Peyer's patch (tissue), 4 donors: ENCODE results near the gene ARL17B. TPM values are rescaled to one million over a fixed set of nuclear protein-coding genes. Genes with fewer than 3 reads are reported as not detected.
"Not testable (repeated sequence)": the region's sequence is repeated elsewhere in the genome, so short reads cannot be mapped to it uniquely, and the experiment has no call there.

Experiments
- DNase-seq, 3 donors: peaks; one replicate each; pipeline ENCODE4 v3.0.0-alpha.2; 2017 to 2019
- H3K27ac ChIP-seq, 4 donors: fragments of 200-600 bp; sonication (generic); one replicate each; pipeline ENCODE4 v1.5.1; 2016 to 2019
- H3K27me3 ChIP-seq, 2 donors: fragments of 200-600 bp; sonication (generic); one replicate each; pipeline ENCODE4 v1.5.1; 2019
- H3K36me3 ChIP-seq, 3 donors: fragments of 200-600 bp; sonication (generic); one replicate each; pipeline ENCODE4 v1.5.1; 2016 to 2019
- H3K4me1 ChIP-seq, 4 donors: fragments of 200-600 bp; sonication (generic); one replicate each; pipeline ENCODE4 v1.5.1; 2016 to 2019
- H3K4me3 ChIP-seq, 4 donors: fragments of 200-600 bp; sonication (generic); 1 replicate in 3 of 4; 2 replicates in 1 of 4; pipeline ENCODE4 v1.5.1; 2016 to 2019; ENCODE audit warnings: mild to moderate bottlenecking in 1 of 4
- H3K9me3 ChIP-seq, 4 donors: fragments of 200-600 bp; sonication (generic); one replicate each; pipeline ENCODE4 v1.5.1; 2016 to 2019; ENCODE audit warnings: mild to moderate bottlenecking in 1 of 4
- CTCF ChIP-seq, 6 experiments: fragments of 450-650 bp in 4 of 6; fragments of 200-600 bp in 2 of 6; sonication (generic) in 1 of 6; IDR thresholded peaks; one replicate each; pipeline ENCODE4 v1.5.1; 2017 to 2019; ENCODE audit warnings: antibody characterized with exemption in 6 of 6, mild to moderate bottlenecking in 3 of 6, moderate library complexity in 1 of 6
- POLR2A ChIP-seq, 2 donors: fragments of 450-650 bp; IDR thresholded peaks; one replicate each; pipeline ENCODE4 v1.5.1; 2017; ENCODE audit warnings: antibody characterized with exemption in 2 of 2, mild to moderate bottlenecking in 2 of 2, moderate library complexity in 2 of 2
- total RNA-seq, 4 donors: library from RNA; depleted of rRNA; stranded (reverse); fragments of >200 nt; gene quantifications; one replicate each; pipeline ENCODE4 v1.1.0, GENCODE V29; 2016

The ARL17B gene
- total RNA-seq, 4 donors from 2014 or later, result 2.5 to 20.1 (median 8.2) TPM

- DNase-seq, result no peak
- TF ChIP-seq POLR2A (IDR thresholded peaks at IDR 0.05) (no peak), CTCF (IDR thresholded peaks at IDR 0.05) (no peak)
- peak overlapping the region in 2 of 4 donors; percentile 25 to 27 for H3K27ac ChIP-seq
Measured at GRCh38 chr17:46264456-46265198, 96.9 kb downstream of the ARL17B start.

GRCh38 chr17:46262271-46262670 is 99.3 kb downstream of the ARL17B start:
- Histone ChIP-seq H3K27me3 (no peaks in the 10 kb centered on the region), H3K9me3 (no peaks in the 10 kb centered on the region), H3K4me3 (no peak overlapping the region), H3K4me1 (peaks cover 0 to 7% (median 1%) of the 10 kb centered on the region in 4 donors), H3K36me3 (no peaks in the 10 kb centered on the region), H3K27ac (no peak overlapping the region)
- TF ChIP-seq CTCF (IDR thresholded peaks at IDR 0.05), result no peak
- no peak for TF ChIP-seq POLR2A (IDR thresholded peaks at IDR 0.05)
- no peak for DNase-seq

More at GRCh38 chr17:46264456-46265198, 96.9 kb downstream of the ARL17B start:
- Histone ChIP-seq H3K9me3 (no peaks in the 10 kb centered on the region), H3K4me3 (no peak overlapping the region), H3K36me3 (no peaks in the 10 kb centered on the region), H3K4me1 (peaks cover 0 to 7% (median 1%) of the 10 kb centered on the region in 4 donors), H3K27me3 (no peaks in the 10 kb centered on the region)

- not testable (repeated sequence) for H3K36me3 ChIP-seq, H3K9me3 ChIP-seq, H3K27me3 ChIP-seq, H3K4me1 ChIP-seq, H3K27ac ChIP-seq
- peak overlapping the region; percentile 18 to 50 (median 42) for H3K4me3 ChIP-seq
- peak in 1 of 3 donors; percentile 22 for DNase-seq
Measured at GRCh38 chr17:46259845-46260661, 101.5 kb downstream of the ARL17B start.

GRCh38 chr17:46256369-46256768 is 105.2 kb downstream of the ARL17B start:
- not testable (repeated sequence) for H3K9me3 ChIP-seq, H3K27ac ChIP-seq, H3K27me3 ChIP-seq, DNase-seq, H3K4me3 ChIP-seq, H3K4me1 ChIP-seq, H3K36me3 ChIP-seq

GRCh38 chr17:46254215-46254614 is 107.4 kb downstream of the ARL17B start:
- H3K4me1 ChIP-seq, H3K27me3 ChIP-seq, H3K9me3 ChIP-seq, H3K4me3 ChIP-seq, DNase-seq, H3K27ac ChIP-seq, H3K36me3 ChIP-seq: not testable (repeated sequence)

GRCh38 chr17:46253722-46254121 is 107.8 kb downstream of the ARL17B start:
- not testable (repeated sequence) for H3K36me3 ChIP-seq, H3K9me3 ChIP-seq, H3K4me3 ChIP-seq, H3K27ac ChIP-seq, H3K27me3 ChIP-seq, H3K4me1 ChIP-seq
- TF ChIP-seq CTCF (IDR thresholded peaks at IDR 0.05), result peak; percentile 31 to 68 (median 56)
- peak; percentile 64 to 77 (median 73) for DNase-seq

- not testable (repeated sequence) for DNase-seq, H3K27me3 ChIP-seq, H3K36me3 ChIP-seq, H3K4me1 ChIP-seq, H3K4me3 ChIP-seq, H3K27ac ChIP-seq, H3K9me3 ChIP-seq
Measured at GRCh38 chr17:46252804-46253203, 108.8 kb downstream of the ARL17B start.

- H3K27me3 ChIP-seq, H3K4me1 ChIP-seq, H3K36me3 ChIP-seq, DNase-seq, H3K27ac ChIP-seq, H3K9me3 ChIP-seq, H3K4me3 ChIP-seq: not testable (repeated sequence)
Measured at GRCh38 chr17:46249153-46249552, 112.4 kb downstream of the ARL17B start.

GRCh38 chr17:46244949-46245768 is 116.4 kb downstream of the ARL17B start:
- not testable (repeated sequence) for H3K9me3 ChIP-seq, H3K27ac ChIP-seq, H3K4me3 ChIP-seq, H3K4me1 ChIP-seq, H3K27me3 ChIP-seq, DNase-seq, H3K36me3 ChIP-seq

GRCh38 chr17:46244339-46244913 is 117.1 kb downstream of the ARL17B start:
- DNase-seq, H3K4me1 ChIP-seq, H3K9me3 ChIP-seq, H3K27me3 ChIP-seq, H3K27ac ChIP-seq, H3K36me3 ChIP-seq, H3K4me3 ChIP-seq: not testable (repeated sequence)

- not testable (repeated sequence) for H3K27me3 ChIP-seq, H3K4me1 ChIP-seq, H3K36me3 ChIP-seq, H3K27ac ChIP-seq, H3K4me3 ChIP-seq, DNase-seq, H3K9me3 ChIP-seq
Measured at GRCh38 chr17:46243928-46244327, 117.6 kb downstream of the ARL17B start.
